GM19372 (cell line): ENCODE data around the gene HPF1.
"Not testable (repeated sequence)": the region's sequence is repeated elsewhere in the genome, so short reads cannot be mapped to it uniquely, and the experiment has no call there.

Source experiments
- ATAC-seq: cut with Tn5 transposase; IDR thresholded peaks from one replicate; pipeline ENCODE4 v1.9.1; 2021; ENCODE audit warnings: mild to moderate bottlenecking, low read depth, moderate library complexity; ENCODE audit not compliant: unreplicated experiment

The HPF1 gene

DNA sequence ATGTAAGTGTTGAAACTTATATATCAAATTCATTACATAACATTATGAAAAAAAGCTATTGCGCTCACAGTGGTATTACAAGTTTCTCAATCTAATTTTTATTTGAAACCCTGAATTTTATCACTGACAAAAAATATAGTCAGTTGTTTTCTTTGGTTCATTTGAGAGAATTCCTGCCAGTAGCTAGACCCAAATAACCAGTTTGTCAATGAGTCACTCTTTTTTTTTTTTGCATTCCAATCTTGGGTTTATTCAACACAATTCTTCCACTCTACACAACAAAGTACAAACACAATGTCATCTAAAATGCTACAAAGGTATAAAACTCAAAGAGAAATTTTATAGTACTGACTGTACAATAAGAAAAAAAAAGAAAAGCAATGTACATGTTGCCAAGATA is 13.1 kb downstream of the HPF1 start:
- ATAC-seq: no peak

DNA sequence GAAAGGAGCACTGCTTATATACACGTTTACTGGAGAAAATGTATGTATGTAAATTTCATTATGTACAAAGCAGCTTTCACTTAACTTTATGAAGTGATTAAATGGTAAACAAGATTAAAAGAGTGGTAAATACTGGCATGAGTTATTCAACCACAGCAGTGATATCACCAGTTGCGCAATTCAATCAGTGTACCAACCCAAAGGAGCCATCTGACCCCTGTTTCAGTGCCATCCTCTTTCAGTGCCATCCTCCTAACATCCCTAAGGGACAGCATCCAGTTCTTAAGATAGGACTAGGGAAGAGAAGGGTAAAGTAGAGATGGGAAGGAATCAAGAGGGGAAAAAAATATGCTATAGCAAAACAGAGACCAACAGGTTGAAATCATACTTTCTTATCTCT is 16.2 kb downstream of the HPF1 start:
- ATAC-seq: no peak

DNA sequence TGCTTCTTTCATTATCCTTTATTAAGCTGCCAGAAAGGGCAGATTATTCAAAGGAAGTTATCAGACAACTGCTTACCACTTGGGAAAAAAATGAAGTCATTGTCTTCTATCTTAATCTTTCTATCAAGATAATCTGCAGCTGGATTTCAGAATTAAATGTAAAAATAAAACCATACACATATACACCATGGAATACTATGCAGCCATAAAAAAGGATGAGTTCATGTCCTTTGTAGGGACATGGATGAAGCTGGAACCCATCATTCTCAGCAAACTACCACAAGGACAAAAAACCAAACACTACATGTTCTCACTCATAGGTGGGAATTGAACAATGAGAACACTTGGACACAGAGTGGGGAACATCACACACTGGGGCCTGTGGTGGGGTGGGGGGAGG is 19.1 kb downstream of the HPF1 start:
- ATAC-seq: not testable (repeated sequence)

DNA sequence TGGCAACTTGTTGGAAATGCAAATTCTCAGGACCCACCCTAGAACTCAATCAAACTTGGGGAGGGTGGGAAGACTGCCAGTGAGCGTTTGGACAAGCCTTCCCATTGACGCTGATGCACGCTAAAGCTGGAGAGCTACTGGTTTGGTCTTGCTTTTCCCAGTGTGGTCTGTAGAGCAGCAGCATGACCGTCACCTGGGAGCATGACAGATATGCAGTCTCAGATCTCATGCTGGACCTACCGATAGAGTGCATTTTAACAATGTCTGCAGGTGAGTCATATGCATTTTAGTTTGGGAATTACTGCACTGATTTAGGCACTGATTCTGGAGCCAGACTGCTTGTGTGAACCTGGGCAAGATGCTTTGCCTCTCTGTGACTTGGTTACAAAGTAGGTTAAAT is 27.2 kb downstream of the HPF1 start:
- ATAC-seq: no peak

DNA sequence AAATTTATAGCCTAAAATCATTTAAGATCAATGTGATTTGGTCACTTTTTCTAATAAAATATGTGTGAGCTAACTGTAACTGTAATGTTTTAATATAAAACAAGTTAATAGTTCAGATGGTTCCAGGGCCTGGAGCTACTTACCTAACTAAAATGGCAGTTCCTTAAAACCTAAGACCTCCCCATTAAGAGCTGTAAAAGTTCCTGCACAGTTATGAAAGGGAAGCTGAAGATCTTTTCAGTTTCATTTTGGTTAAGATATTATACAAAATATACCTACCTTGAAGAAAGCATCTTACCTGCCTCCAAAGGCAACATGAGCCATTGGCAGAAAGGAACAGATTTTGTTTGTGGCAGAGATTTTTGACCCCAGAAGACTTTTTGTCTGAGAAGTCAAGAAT is 30.1 kb downstream of the HPF1 start:
- ATAC-seq: peak; percentile 45

GRCh38 chr4:169724260-169724659 is 33.5 kb downstream of the HPF1 start:
- no peak for ATAC-seq

- ATAC-seq: no peak
These were observed 34.4 kb downstream of the HPF1 start for GRCh38 chr4:169723207-169723965.

DNA sequence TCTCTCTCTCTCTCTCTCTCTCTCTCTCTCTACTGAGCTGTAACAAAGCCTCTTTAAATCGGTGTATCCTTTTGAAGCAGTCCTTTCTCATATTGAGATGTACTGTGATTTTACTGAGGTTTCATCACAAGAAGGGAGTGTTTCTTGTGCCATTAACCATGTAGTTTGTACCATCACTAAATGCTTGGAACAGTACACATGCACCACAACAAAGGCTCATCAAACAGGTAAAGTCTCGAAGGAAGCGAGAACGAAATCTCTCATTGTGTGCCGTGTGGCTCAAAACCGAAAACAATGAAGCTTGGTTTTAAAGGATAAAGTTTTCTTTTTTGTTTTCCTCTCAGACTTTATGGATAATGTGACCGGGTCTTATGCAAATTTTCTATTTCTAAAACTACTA is 37.2 kb downstream of the HPF1 start:
- no peak for ATAC-seq

GRCh38 chr4:169716677-169717076 is 41.1 kb downstream of the HPF1 start:
- ATAC-seq: no peak

DNA sequence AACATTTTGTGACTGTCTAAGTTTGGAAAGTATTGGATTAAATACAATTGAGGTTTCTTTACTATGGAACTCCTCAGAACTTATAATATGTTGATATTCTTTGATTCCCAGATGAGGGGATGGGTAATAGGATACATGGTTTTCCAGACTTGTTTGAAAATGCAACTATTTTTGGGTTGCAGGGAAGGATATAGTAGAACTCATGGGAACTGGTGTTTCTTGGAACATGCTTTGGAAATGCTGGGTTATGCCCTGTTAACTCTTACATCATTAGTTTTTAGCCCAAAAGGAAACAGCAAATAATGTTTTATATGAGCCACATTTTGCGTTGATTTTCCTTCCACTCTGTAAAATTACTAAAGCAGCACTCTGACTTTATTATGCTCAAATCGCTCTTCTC is 41.9 kb downstream of the HPF1 start:
- no peak for ATAC-seq

GRCh38 chr4:169707958-169708643 is 49.6 kb downstream of the HPF1 start:
- no peak for ATAC-seq

- no peak for ATAC-seq
These were observed 59.4 kb downstream of the HPF1 start for GRCh38 chr4:169698331-169698730.

DNA sequence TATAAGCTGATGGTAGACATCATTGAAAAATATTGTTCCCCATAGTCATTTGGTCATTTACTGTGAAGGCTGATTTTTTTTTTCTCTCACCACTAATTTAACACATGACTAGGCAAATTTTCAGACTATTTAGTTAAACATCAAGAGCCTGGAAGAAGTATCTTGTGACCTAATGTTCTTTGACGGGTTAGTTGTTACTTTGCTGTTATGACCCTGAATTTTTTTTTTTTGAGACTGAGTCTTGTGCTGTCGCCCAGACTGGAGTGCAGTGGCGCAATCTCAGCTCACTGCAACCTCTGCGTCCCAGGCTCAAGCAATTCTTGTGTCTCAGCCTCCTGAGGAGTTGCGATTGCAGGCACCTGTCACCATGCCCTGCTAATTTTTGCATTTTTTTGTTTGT is 67.0 kb downstream of the HPF1 start:
- no peak for ATAC-seq

DNA sequence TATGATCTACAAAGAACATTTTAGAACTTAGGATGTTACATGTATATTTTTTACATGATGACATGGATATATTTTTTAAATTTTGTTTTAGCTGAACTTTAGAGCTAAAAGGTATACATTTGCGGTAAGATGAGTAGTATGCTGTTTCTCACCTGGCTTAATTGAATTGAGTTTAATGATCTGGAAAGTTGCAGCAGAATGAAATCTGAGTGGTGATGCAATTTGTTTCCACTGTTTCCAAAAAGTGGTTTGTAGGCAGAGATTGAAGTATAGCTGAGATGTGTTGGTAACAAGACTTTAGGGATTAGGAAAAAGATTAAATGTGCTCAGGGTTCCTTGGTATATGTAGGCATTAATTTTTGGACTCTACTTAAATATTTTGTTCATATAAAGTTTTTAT is 68.1 kb downstream of the HPF1 start:
- ATAC-seq: no peak

DNA sequence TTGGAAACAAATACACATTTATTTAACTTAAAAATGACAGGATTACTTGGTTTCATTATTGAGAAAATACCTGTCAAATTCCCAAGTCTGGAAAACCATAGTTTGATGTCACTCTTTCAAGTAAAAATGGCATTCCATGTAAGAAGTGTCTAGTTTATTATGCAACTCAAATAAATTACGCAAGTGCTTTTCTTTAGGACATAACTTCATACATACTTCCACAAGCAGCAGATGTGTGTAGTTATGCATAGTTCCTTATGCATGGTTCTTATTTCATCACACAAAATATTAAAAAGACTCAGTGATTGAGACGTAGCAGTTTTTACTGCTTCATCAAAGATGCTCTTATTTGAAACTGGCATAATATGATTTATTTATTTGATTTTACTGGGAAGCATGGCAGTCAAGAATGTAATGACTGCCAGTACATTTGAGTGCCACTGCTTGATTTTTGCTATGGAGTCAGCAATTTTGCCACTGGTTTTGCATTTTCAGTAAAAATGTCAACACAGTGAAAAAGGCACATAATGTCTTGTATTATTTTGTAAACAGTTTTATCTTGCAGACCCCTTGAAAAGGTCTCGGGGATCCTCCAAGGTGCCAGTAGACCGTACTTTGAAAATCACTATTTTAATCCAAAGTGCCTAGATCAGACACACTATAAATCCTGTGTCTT is 75.2 kb downstream of the HPF1 start:
- ATAC-seq: no peak
